Tibial nerve (tissue), 3 donors: Measurements from ENCODE around the gene ROM1.

ENCODE experiments used
- CTCF ChIP-seq, 5 experiments: fragments of 200-600 bp in 3 of 5; fragments of 450-650 bp in 2 of 5; sonication (generic) in 3 of 5; IDR thresholded peaks; one replicate each; pipeline ENCODE4 v1.5.1; 2016 to 2019; ENCODE audit warnings: antibody characterized with exemption in 5 of 5, mild to moderate bottlenecking in 3 of 5, moderate library complexity in 2 of 5
- POLR2A ChIP-seq, 2 donors: fragments of 450-650 bp; IDR thresholded peaks; one replicate each; pipeline ENCODE4 v1.6.1; 2017; ENCODE audit warnings: antibody characterized with exemption in 2 of 2, mild to moderate bottlenecking in 2 of 2, moderate library complexity in 2 of 2

DNA sequence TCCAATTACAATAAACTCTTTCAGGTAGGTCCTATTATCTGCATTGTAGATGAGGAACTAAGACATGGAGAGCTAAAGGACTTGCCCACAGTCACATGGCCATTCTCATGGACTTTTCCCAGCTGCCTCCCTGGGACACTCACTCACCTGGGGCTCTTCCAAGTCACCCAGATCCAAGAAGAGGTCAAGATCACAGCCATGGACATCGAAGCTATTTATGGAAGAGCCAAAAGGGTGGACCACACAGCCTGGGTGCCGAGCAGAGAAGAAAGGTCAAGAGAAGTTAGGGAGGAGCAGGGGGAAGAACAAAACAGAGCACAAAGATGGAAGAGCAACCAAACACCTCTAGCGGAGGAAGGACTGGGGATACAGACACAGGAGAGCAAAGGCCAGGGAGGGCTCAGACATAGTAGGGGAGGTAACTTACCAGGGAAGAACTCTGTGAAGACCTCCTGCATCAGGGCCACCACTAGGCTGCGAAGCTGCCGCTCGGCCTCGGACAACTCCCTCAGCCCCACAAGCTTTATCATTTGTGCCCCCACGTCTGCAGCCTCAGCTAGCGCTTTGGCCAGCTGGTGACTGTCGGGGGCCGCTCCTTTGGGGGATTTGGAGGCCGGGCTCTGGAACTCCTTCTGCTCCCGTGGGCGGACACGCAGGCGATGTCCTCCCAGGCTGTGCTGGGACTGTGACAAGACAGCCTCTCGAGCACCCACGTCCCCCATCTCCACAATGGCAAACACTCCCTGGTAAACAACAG lies 31.9 kb upstream of the ROM1 start:
- no peak for TF ChIP-seq CTCF (IDR thresholded peaks at IDR 0.05)
- no peak for TF ChIP-seq POLR2A (IDR thresholded peaks at IDR 0.05)
